ACC112 (cell line): ENCODE measurements around the gene WDR7.
"Not testable (repeated sequence)": the region's sequence is repeated elsewhere in the genome, so short reads cannot be mapped to it uniquely, and the experiment has no call there.

Source experiments
- H2AFZ ChIP-seq: fragments of 200-600 bp; sonication (generic); one replicate; pipeline ENCODE4 v1.6.0; 2017; ENCODE audit warnings: antibody characterized with exemption, low read length; ENCODE audit not compliant: unreplicated experiment
- H3K27ac ChIP-seq: fragments of 200-600 bp; sonication (generic); 2 replicates; pipeline ENCODE4 v1.5.1; 2014; ENCODE audit warnings: low read depth, mild to moderate bottlenecking, antibody characterized with exemption, low read length, moderate library complexity
- H3K27me3 ChIP-seq: fragments of 200-600 bp; sonication (generic); 2 replicates; pipeline ENCODE4 v1.6.1; 2014; ENCODE audit warnings: mild to moderate bottlenecking, antibody characterized with exemption, low read length, moderate library complexity, mixed read lengths; ENCODE audit not compliant: insufficient read depth
- H3K36me3 ChIP-seq: fragments of 200-600 bp; sonication (generic); 2 replicates; pipeline ENCODE4 v1.6.1; 2016; ENCODE audit warnings: mild to moderate bottlenecking, antibody characterized with exemption, low read length, moderate library complexity, mixed read lengths; ENCODE audit not compliant: insufficient read depth
- H3K4me1 ChIP-seq: fragments of 200-600 bp; sonication (generic); one replicate; pipeline ENCODE4 v1.6.1; 2016; ENCODE audit warnings: low read length, mixed read lengths; ENCODE audit not compliant: insufficient read depth, unreplicated experiment, control insufficient read depth
- H3K4me3 ChIP-seq: fragments of 200-600 bp; sonication (generic); 2 replicates; pipeline ENCODE4 v1.5.1; 2014; ENCODE audit warnings: mild to moderate bottlenecking, low read depth, low read length
- H3K79me2 ChIP-seq: fragments of 200-600 bp; sonication (generic); one replicate; pipeline ENCODE4 v1.6.0; 2016; ENCODE audit warnings: low read length; ENCODE audit not compliant: control insufficient read depth, unreplicated experiment, insufficient read depth

Gene WDR7

DNA sequence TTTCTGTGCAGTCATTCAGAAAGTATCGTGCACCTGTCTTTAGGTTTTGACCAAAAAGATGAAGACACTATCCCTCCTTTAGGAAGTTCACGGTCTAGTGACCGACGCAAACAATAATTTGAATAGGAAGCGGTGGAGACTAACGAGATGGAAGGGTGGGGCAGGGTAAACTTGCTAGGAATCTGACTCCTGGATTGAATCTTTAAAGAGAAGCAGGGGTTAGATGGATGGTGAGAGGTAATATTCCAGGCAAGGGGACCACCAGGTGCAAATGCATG, 12.1 kb upstream of the WDR7 start:
- Histone ChIP-seq H3K36me3 (no peaks in the 10 kb centered on the region), H3K27ac (peak overlapping the region; percentile 59), H3K79me2 (peaks cover 43% of the 10 kb centered on the region), H3K27me3 (no peaks in the 10 kb centered on the region), H3K4me3 (peak overlapping the region; percentile 99), H3K4me1 (peaks cover 36% of the 10 kb centered on the region), H2AFZ (peak overlapping the region; percentile 60)

DNA sequence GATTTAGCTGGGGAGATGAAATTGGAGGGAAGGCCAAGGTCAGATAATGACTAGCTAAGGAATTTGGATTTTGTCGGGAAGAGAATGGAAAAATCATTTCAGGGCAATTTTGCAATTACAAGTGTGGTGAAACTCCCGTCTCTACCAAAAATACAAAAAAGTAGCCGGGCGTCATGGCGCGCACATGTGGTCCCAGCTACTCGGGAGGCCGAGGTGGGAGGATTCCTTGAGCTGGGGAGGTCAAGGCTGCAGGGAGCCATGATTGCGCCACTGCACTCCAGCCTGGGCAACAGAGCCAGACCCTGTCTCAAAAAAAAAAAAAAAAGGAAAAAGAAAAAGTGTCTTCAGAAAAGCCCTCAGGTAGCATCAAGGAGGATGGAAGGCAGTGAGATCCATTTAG, 11.6 kb upstream of the WDR7 start:
- Histone ChIP-seq H3K27ac (no peak overlapping the region), H3K79me2 (peaks cover 38% of the 10 kb centered on the region), H3K4me3 (peak overlapping the region; percentile 99; the same call in 1 of the 2 replicates), H3K4me1 (peaks cover 32% of the 10 kb centered on the region), H2AFZ (peak overlapping the region; percentile 60), H3K27me3 (no peaks in the 10 kb centered on the region), H3K36me3 (no peaks in the 10 kb centered on the region)

DNA sequence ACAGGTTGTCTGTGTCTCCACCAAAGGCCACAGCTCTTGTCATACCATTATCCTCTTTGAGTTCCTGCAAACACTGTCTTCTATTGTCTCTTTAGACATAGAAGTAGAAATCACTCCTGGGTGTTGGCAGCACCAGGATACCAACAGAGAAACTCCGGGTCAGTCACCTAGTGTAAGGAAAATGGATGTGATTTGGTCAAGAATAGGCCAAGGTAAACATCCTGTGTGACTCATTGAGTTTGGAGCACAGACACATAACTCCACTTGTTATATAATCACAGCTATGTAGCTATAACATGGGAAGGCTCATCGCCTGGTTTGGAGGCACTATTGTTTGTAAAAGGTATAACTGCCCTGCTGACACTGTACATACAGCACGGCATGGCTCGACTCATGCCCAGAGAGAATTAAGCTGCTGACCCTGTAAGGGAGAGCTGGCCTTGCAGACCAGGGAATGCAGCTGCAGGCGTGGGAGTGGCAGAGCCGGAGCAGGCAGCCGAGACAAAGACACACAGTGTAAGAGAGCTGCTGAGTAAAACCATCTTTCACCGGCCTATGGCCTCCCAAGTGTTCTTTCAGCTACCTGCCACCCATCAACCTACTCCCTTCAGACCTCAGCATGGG, 9.3 kb upstream of the WDR7 start:
- Histone ChIP-seq H3K27me3 (no peaks in the 10 kb centered on the region), H3K4me1 (peaks cover 17% of the 10 kb centered on the region)

DNA sequence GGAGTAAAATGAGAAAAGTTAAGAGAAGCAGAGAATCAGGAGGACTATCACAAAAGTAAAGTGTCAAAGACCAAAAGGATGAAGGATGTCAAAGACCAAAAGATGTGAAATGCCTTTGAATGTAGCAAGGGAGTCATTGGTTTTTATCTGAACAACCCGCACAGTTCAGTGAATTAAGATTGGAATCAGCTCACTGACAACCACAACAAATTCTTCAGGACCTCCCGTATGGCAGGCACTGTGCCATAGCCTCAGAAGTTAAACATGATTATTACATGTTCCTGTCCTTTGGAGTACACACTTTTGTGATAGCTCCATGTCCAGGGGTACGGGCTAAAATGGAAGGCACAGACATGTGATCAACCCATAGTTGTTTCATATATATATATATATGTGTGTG, 7.8 kb upstream of the WDR7 start:
- no peaks in the 10 kb centered on the region for H3K27me3 ChIP-seq
- H3K79me2 ChIP-seq: no peaks in the 10 kb centered on the region
- H3K4me3 ChIP-seq: no peak overlapping the region
- H3K4me1 ChIP-seq: peaks cover 16% of the 10 kb centered on the region
- no peak overlapping the region for H2AFZ ChIP-seq
- H3K27ac ChIP-seq: no peak overlapping the region
- H3K36me3 ChIP-seq: no peaks in the 10 kb centered on the region

More for the DNA sequence above, 9.3 kb upstream of the WDR7 start:
- Histone ChIP-seq H3K27ac (peak overlapping the region; percentile 19; the same call in 1 of the 2 replicates), H3K36me3 (no peaks in the 10 kb centered on the region), H2AFZ (peak overlapping the region; percentile 35), H3K79me2 (peaks cover 15% of the 10 kb centered on the region), H3K4me3 (no peak overlapping the region)

DNA sequence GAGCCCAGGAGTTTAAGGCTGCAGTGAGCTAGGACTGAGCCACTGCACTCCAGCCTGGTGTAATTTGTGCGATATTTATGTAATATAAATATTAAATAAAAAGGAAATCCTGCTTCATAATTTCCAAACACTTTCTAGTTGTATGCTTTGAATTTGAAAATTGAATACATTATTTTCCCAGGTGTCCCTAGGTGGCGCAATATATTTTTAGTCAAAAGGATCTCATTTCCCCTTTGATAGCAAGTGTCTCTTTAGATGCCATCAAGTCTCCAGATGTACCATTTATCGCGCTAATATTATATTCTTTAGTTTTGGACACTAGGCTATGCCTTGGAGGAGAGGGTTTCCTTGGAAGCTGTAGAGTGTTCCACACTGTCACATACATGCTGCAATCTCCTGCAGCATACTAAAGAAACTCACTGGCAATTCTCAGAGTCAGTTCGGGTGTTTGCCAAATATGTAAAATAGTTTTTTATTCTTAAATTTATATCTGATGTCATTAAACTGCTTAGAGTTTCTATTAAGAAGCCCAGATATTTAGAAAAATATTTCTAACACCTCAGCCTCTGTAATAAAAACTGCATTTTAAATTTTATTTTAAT, 5.6 kb upstream of the WDR7 start:
- Histone ChIP-seq H2AFZ (no peak overlapping the region), H3K27ac (no peak overlapping the region), H3K79me2 (no peaks in the 10 kb centered on the region), H3K4me1 (peaks cover 17% of the 10 kb centered on the region), H3K36me3 (no peaks in the 10 kb centered on the region), H3K27me3 (no peaks in the 10 kb centered on the region), H3K4me3 (no peak overlapping the region)

DNA sequence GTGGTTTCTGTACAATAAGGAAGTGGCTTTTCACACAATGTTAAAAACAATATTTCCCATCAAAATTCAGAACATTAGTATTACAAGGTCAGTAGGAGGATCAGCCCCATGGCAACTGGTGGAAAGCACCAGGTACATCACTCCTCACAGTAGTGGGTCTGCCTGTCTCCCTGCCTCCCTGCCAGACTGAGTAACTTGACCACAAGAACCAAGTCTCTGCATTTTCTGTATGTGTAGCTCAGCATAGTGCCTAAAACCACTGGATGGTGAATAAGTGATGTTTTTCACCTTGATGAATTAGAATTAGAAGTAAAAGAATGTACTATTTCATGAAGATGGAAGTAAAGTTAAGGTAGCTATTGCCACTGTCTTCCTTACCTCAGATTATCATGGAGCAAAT, 4.1 kb upstream of the WDR7 start:
- peaks cover 7% of the 10 kb centered on the region for H3K79me2 ChIP-seq
- H3K27ac ChIP-seq: no peak overlapping the region
- H3K27me3 ChIP-seq: no peaks in the 10 kb centered on the region
- peaks cover 9% of the 10 kb centered on the region for H3K4me1 ChIP-seq
- H3K4me3 ChIP-seq: no peak overlapping the region
- H3K36me3 ChIP-seq: no peaks in the 10 kb centered on the region
- H2AFZ ChIP-seq: no peak overlapping the region

DNA sequence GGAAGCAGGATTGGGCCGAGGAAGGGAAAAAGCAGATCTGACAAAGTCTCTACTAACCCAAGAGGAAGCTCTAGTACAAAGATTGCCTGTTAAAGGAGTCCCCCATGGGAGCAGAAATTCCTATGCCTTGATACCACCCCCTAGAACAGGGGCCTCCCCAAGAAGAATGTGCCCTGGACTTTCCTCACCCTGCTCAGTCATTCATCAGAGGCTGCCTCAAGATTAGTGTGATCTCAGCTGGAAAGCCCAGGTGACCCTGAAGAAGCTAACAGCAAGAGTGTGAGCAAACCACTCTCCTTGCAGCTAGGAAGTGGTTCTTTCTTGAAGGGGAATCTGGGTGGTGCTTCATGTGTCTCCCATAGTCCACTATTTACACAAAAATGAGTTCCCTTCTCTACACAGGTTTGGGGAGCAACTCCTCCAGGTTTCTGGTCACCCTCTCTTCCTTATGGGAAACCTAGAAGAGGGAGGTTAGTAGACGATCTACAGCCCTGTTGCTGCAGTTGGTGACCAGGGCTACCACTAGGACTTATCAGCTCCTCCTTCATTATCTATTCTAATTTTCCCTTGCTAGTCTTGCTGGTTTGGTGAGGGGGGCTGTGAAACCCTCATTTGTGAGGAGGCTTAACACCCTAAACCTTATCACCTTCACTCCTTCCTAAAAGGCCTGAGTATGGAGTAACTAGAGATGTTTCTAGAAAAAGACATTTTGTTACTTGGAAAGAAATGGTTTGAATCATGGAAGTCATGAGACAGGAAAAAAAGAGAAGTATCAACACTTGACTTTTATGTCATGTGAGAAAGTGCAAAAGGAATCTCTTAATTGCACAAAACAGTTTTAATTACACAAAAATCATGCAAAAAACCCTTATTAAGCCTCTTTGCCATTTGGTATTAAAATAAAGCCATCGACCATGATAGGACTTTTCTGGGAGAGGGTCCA, 2.9 kb upstream of the WDR7 start:
- H3K79me2 ChIP-seq: peaks cover 18% of the 10 kb centered on the region
- H3K27ac ChIP-seq: no peak overlapping the region
- peaks cover 7% of the 10 kb centered on the region for H3K4me1 ChIP-seq
- no peak overlapping the region for H2AFZ ChIP-seq
- no peaks in the 10 kb centered on the region for H3K27me3 ChIP-seq
- no peak overlapping the region for H3K4me3 ChIP-seq
- no peaks in the 10 kb centered on the region for H3K36me3 ChIP-seq

DNA sequence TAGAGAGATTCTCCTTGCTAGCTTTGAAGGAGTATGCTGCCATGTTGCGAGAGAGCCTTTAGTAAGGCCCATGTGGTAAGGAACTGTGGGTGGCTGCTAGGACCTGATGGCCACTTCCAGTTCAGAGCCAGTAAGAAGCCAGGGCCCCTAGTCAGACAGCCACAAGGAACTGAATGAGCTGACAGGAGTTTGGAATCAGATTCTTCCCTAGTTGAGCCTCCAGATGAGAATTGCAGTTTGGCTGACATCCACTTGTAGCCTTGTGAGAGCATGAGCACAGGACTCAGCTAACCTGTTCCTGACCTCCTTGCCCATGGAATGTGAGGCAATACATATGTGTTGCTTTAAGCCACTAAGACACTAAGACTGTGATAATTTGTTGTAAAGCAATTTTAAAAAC, 1.2 kb upstream of the WDR7 start:
- no peaks in the 10 kb centered on the region for H3K36me3 ChIP-seq
- peak overlapping the region; percentile 93 for H2AFZ ChIP-seq
- peaks cover 32% of the 10 kb centered on the region for H3K79me2 ChIP-seq
- peaks cover 7% of the 10 kb centered on the region for H3K4me1 ChIP-seq
- no peak overlapping the region for H3K4me3 ChIP-seq
- H3K27ac ChIP-seq: 0 out of 2 replicates have a peak overlapping the region, but pooled peaks have one; percentile 52
- no peaks in the 10 kb centered on the region for H3K27me3 ChIP-seq

DNA sequence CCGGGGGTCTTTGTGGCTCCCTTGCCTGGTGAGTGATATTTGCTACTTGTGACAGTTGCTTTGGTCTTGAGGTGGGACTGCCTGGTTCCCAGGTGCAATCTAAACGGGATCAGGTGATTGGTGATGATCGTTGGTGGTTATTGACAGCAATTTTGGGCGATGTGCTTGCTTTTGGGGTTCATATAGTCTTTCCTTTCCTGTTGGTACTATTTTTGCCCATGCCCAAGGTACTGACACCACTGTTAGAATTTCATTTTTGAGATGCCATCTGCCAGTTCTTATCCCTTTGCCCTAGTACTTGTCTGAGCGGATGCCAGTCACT, 573 bp downstream of the WDR7 start:
- Histone ChIP-seq H3K4me3 (peak overlapping the region; percentile 88), H3K4me1 (peaks cover 7% of the 10 kb centered on the region), H2AFZ (peak overlapping the region; percentile 48), H3K36me3 (no peaks in the 10 kb centered on the region), H3K27me3 (no peaks in the 10 kb centered on the region), H3K27ac (no peak overlapping the region; the same call in 1 of the 2 replicates), H3K79me2 (peaks cover 40% of the 10 kb centered on the region)

DNA sequence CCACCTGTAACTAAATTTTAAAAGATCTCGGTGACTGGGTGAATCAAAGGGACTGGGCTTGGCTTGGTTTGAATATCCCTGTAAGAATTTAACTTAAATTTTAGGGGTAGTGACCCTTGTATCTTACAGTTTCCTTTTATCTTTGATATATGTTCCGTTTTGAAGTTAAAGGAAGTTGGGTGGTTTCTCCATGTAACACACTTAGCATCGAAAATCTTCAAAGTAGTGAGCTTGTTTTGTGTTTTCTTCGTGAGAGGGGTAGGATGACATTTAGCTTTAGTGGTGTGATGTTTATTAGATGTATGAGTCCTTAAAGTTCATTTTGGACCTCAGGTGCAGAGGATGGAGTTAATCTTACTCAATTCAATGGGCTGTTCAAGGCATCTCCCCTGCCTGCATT, 1.6 kb downstream of the WDR7 start:
- H2AFZ ChIP-seq: no peak overlapping the region
- H3K27me3 ChIP-seq: no peaks in the 10 kb centered on the region
- H3K4me3 ChIP-seq: no peak overlapping the region
- H3K4me1 ChIP-seq: peaks cover 7% of the 10 kb centered on the region
- H3K79me2 ChIP-seq: peaks cover 44% of the 10 kb centered on the region
- H3K27ac ChIP-seq: no peak overlapping the region
- no peaks in the 10 kb centered on the region for H3K36me3 ChIP-seq

DNA sequence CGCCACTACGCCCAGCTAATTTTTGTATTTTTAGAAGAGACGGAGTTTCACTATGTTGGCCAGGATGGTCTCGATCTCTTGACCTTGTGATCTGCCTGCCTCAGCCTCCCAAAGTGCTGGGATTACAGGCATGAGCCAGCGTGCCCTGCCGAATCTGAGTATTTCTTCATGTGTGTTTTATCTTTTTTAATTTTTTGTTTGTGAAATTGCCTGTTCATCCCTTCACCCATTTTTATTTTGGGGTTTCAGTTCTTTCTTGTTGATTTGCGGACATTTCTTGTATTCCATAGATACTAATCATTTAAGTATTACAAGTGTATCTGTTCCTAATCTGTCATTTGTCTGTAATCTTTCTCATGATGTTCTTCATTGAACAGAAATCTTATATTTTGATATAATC, 3.1 kb downstream of the WDR7 start:
- not testable (repeated sequence) for H3K36me3 ChIP-seq, H2AFZ ChIP-seq, H3K4me3 ChIP-seq, H3K4me1 ChIP-seq, H3K27ac ChIP-seq, H3K27me3 ChIP-seq
- H3K79me2 ChIP-seq: peaks cover 46% of the 10 kb centered on the region
